GM18870 (cell line): ENCODE results near the gene TJP3.

Source experiments
- ATAC-seq: cut with Tn5 transposase; IDR thresholded peaks from one replicate; pipeline ENCODE4 v1.9.1; 2021; ENCODE audit warnings: moderate library complexity; ENCODE audit not compliant: unreplicated experiment

The TJP3 gene

DNA sequence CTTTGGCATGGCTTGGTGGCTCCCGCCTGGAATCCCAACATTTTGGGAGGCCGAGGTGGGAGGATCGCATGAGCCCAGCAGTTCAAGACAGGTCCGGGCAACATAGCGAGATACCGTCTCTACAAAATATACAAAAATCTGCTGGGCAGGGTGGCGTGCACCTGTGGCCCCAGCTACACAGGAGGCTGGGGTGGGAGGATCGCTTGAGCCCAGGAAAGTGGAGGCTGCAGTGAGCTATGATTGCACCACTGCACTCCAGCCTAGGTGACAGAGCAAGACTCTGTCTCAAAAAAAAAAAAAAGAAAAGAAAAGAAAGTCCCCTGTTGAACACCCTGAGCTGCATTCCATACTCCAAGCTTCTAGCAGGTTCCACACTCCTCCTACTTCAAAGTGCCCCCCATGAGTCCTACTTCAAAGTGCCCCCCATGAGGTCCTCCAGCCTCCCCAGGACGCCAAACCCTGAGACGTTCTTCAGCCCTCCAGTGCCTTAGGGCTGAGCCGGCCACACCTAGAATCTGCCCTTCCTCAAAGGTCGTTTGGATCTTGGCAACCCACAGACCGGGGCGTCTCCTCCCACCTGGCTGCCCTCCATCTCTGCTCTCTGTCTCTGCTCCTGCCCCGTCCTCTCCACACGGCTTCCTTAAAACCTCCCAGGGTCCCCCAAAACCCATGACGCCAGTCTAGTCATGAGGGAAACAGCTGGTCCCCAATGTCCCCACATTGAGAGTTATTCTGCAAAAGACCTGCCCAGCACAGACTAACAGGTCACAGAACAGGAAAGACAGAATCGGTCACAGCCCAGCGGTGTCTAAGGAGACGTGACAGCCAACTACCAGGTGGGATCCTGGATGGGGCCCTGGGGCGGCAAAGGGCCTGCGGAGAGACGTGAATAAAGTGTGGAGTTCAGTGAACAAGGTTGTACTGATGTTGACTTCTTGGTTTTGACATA is 4.8 kb downstream of the TJP3 start:
- no peak for ATAC-seq

DNA sequence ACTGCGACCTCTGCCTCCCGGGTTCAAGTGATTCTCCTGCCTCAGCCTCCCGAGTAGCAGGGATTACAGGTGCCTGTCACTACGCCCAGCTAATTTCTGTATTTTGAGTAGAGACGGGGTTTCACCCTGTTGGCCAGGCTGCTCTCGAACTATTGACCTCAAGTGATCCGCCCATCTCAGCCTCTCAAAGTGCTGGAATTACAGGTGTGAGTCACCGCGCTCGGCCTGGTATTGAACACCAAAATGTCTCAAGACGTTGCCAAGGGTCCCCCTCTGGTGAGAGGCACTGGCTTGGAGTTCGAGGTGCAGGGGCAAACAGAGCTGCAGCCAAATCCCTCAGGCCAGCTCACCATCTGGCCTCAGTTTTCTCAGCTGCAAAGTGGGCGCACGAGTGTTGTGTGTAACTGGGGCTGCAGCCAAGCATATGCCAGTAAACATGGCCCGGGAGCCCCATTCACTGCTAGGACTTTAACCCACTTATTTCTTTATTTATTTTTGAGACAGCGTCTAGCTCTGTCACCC is 8.0 kb downstream of the TJP3 start:
- ATAC-seq = no peak

DNA sequence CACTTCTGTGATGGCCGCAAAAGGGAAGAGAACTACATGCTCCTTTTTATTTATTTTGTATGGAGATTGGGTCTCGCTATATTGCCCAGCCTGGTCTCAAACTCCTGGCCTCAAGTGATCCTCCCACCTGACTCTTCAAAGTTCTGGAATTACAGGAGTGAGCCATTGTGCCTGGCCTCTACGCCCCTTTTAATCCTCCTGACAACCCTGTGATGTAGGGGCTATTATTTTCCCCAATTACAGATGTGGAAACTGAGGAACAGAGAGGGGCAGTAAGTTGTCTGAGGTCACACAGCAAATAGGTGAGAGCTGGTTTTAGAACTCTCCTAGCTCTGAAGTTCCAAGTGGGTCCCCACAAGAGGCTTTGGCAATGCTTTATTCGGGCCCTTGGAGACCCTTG is 11.7 kb downstream of the TJP3 start:
- no peak for ATAC-seq

DNA sequence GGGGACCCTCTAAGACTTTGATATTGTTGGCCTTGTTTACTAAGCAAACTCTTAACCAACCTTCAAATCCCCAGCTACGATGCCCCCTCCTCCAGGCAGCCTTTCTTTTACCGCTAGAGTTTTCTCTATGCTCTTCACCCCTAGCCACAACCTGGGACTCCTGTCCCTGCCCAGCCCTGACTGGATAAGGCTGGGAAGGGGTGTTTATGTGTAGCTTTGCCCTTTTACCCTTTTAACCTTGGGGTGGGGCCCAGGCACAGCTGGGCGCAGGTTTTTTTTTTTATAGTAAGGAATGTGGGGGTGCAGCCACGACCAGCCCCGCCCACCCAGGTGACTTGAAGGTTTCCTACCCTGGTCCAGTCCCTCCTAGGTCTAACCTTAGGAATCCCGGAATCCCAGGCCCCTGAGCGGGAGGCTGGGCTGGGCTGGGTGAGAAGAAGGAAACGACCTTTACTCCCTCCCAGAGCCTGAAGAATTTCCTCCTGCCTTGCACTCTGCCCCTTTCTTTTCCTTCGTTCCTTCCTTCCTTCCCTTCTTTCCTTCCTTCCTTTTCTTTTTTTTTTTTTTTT is 12.2 kb downstream of the TJP3 start:
- no peak for ATAC-seq

DNA sequence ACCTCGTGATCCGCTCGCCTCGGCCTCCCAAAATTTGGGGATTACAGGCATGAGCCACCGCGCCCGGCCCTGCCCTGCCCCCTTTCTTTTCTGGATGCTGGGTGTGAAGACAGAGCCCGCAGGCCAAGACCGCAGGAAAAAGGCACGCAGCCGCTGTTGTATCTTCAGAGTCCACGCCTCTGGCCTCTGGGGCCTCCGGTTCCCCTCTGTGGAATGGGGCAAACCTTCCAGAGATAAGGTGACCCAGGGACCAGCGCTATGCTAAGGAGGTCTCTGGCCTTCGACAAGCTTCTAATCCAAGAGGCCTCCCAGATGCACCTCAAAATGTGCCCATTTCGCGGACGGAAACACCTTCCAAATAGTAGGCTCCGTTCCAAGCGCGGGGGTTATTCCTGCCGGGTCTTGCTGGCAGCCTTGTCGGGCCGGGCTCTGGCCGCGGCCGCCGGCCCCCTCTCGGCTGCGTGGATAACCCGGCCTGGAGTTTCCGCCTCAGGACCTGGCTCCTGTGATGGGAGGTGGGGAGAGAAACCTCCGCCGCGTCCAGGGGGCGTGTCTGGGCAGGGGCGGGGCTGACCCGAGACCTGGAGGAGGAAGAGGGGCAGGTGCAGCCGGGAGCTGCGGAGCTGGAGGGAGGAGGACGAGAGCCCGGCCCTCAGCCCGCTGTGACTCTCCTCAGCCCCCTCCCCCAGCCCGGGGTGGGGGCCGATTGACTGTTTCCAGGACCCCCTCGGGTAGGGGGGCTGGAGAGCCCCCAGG is 13.1 kb downstream of the TJP3 start:
- ATAC-seq = no peak

DNA sequence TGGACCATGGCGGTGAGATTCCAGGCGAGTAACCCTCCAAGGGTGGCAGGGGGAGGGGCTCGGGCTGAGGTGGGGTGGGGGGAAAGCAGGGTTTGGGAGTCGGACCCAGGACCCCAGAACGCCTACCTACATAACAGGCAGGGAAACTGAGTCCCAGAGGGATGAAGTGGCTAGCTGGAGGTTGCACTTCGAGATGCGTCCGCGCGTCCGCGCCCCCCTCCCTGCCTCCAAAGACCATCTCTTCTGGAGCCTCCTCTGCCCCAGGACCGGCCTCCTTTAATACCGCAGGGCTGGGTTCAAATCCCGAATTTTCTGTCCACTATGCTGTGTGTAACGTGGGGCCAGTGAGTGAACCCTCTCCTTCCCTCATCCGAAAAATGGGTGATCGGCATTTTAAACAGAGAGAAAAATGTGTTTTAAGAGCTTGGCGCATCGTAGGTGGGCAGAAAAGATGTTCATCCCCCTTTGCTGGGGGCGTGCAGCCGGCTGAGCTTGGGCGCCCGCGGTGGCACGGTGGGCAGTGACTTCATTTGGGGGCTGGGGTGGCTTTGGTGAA is 13.8 kb downstream of the TJP3 start:
- ATAC-seq = no peak

DNA sequence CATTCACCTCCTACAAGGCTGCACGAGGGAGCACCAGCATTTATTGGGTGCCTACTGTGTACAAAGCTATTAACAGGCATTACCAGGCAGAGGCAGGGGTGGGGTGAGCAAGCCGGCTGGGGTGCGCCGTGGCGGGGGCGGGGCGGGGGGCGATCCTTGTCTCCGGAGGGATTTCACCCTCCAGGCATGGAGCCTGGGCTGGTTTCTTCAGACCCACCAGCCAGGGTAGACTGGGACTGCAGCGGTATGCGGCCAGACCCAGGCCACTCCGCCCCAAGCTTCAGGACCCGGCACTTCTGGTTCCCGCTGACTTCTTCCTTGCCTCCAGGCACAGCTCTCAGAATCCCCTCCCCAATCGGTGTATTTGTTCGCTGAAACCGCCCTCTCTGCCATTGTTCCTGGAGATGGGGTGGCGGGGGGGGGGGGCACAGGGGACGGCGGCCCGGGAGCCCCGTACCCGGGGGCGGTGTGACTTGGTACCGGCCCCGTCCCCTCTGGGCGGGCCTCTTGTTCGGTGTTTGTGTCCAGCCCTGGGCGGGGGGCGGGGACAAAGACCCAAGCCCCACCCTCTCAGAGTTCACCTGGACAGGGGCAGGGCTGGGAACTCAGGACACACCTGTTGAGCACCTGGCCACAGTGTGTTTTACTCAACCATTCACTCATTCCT is 14.4 kb downstream of the TJP3 start:
- ATAC-seq = no peak

DNA sequence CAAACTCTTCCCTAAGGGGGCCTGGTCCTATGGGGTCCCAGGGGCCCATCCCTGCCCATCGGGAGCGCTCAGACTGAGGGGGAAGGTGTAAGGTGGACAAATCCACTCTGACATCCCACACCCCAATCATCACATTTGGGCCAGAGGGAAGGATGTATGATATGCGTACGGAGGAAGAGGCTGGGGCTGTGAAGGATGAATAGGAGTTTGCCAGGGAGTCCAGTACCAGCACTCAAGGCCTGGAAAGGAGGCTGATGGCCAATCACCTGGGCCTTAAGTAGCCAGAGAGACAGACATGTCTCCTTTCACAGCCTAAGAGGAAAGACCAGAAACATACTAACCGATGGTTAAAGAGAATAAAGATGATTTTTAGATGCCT is 14.9 kb downstream of the TJP3 start:
- ATAC-seq = no peak

DNA sequence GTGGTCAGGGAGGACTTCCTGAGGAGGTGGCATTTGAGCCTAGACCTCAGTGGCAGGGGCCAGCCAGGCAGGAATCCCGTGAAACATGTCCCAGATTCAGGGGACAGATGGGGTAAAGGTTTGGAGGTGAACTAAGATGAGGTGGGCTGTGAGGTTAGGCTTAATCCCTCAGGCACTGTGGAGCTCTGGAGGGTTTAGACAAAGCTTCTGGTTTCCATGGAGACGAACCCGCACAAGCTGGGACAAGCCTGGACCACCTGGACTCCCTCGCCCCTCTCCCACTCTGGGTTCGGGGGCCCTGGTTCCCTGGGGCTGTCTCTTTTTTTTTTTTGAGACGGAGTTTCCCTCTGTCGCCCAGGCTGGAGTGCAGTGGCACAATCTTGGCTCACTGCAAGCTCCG is 15.7 kb downstream of the TJP3 start:
- ATAC-seq = no peak

DNA sequence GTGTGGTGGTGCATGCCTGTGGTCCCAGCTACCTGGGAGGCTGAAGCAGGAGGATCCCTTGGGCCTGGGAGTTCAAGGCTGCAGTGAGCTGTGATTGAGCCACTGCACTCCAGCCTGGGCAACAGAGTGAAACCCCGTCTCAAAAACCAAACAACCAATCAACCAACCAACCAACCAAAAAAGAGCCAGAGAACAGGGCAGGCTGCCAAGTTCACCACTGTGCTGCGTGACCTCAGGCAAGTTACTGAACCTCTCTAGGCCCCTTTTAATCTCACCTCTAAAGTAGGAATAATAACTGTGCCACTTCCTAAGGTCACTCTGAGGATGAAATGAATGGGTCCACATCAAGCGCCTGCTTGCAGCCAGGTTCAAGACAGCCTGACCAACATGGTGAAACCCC is 16.9 kb downstream of the TJP3 start:
- ATAC-seq = no peak

DNA sequence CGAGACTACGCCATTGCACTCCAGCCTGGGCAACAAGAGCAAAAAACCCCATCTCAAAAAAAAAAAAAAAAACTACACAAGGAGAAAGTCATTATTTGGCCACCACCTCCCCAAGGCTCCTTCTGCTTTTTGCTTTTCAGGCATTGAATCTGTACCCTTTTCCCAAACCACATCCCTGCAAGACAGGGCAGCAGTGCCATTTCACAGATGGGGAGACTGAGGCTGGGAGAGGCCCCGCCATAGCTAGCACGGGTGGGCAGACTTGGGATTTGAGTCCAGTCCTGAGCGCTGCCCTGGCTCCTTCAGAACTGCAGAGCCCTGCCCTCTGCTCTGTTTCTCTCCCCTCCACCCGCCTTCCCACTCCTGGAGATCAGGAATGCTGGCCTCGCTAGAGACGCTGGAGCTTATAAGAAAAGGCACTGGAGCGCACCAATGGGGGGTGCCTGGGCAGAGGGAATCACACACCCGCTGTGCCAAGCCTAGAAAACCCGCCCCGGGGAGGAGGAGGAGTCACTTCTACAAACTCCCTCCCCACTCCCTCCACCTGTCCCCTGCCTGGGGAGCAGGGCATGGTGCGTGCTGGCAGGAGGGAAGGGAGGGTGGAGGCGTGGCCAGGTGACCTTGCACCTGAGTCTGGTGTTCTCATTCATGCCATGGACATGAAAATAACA is 17.6 kb downstream of the TJP3 start:
- no peak for ATAC-seq

DNA sequence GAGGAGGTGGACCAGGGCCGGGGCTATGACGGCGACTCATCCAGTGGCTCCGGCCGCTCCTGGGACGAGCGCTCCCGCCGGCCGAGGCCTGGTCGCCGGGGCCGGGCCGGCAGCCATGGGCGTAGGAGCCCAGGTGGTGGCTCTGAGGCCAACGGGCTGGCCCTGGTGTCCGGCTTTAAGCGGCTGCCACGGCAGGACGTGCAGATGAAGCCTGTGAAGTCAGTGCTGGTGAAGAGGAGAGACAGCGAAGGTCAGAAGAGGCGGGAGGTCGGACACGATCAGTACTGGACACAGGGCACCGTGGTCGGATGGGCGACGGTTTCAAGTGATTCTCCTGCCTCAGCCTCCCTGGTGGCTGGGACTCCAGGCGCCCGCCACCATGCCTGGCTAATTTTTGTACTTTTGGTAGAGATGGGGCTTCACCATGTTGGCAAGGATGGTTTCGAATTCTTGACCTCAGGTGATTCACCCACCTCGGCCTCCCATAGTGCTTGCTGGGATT is 22.3 kb downstream of the TJP3 start:
- ATAC-seq = no peak

DNA sequence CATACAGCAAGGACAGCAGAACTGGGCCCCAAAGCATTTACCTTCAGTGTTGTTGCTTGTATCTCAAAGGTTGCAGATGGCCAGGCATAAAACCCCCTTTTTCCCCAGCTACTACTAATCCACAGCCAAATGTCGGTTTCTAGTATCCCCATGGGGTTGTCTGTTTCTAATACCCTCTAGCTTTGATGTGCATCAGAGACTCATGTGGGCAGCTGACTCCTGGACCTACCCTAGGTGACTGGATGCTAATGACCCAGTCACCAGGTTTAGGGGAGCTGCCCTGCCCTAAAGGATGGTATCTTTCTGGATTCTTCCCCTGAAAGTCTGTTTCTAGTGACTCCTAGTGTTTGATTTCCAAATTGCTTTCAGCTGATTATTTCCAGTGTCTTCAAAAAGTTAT is 23.9 kb downstream of the TJP3 start:
- ATAC-seq = no peak

DNA sequence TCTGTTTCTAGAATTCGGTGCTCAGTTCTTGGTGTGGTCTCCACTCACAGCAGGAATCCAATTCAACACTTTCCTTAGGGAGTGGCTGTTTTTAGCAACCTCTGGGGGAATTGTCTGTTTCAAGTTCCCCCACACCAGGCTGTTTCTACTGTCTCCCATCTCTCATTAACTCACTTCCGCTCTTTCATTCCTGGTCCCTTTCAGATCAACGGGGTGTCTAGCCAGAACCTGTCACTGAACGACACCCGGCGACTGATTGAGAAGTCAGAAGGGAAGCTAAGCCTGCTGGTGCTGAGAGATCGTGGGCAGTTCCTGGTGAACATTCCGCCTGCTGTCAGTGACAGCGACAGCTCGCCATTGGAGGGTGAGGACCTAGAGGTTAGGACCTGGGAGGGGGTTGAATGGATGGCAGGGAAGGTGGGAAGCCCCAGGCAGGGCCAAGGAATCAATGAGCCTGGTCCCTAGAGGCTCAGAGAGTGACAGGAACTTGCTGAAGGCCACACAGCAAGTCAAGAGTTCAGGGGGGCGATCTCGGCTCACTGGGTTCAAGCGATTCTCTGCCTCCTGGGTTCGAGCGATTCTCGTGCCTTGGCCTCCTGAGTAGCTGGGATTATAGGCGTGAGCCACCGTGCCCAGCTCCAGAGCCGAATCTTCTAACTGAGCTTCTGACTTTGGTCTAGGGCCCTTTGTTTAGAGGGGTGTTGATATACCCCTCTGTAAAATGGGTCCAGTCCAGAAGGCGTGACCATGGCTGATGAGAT is 25.5 kb downstream of the TJP3 start:
- no peak for ATAC-seq

DNA sequence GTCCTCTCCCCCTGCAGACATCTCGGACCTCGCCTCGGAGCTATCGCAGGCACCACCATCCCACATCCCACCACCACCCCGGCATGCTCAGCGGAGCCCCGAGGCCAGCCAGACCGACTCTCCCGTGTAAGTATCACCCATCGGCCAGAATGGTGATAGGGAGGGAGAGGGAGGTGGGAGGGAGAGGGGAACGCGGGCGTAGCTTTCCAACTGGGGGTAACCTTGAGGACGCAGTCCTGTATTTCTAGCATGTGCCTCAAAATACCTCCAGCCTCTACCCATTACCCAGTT is 26.1 kb downstream of the TJP3 start:
- ATAC-seq = no peak

DNA sequence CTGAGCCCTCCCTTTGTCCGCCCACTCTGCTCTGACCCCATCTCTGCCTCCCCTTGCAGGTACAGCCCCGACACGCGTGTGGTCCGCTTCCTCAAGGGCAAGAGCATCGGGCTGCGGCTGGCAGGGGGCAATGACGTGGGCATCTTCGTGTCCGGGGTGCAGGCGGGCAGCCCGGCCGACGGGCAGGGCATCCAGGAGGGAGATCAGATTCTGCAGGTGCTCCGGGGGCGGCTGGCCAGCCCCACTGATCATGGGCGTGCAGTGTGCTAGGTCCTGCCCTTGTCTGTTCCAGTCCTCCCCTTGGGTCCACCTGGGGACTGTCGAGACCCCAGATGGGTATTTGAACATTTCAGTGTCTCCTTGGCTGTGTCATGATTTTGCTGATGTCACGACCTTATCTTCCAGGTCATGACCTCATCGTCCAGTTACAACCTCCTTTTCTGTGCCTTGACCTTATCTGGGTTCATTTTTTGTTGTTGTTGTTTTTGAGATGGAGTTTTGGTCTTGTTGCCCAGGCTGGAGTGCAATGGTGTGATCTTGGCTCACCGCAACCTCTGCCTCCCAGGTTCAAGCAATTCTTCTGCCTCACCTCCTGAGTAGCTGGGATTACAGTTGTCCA is 28.0 kb downstream of the TJP3 start:
- ATAC-seq = no peak

DNA sequence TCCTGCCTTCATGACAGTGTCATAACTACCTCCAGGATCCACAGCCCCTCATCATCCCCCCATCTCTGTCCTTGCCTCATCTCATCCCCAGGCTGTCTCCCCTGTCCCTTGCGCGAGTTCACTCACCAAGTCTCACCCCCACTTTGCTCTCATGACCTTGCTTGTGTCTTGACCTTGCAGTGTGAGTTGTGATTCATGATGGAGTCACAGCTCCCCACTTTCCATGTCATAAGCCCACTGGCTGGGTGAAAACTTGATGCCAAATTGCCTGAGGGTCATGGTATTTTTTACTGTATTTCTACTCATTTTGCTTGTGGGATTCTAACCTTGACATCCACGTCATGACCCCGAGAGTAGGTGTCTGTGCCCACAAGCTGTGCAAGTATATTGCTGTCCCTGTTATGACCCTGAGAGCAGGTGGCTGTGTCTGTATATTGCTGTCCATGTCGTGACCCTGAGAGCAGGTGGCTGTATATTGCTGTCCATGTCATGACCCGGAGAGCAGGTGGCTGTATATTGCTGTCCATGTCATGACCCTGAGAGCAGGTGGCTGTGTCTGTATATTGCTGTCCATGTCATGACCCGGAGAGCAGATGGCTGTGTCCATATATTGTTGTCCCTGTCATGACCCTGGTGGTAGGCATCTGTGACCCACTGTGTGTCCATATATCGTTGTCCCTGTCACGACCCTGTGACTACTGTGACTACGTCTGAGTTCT is 29.5 kb downstream of the TJP3 start:
- ATAC-seq = no peak

DNA sequence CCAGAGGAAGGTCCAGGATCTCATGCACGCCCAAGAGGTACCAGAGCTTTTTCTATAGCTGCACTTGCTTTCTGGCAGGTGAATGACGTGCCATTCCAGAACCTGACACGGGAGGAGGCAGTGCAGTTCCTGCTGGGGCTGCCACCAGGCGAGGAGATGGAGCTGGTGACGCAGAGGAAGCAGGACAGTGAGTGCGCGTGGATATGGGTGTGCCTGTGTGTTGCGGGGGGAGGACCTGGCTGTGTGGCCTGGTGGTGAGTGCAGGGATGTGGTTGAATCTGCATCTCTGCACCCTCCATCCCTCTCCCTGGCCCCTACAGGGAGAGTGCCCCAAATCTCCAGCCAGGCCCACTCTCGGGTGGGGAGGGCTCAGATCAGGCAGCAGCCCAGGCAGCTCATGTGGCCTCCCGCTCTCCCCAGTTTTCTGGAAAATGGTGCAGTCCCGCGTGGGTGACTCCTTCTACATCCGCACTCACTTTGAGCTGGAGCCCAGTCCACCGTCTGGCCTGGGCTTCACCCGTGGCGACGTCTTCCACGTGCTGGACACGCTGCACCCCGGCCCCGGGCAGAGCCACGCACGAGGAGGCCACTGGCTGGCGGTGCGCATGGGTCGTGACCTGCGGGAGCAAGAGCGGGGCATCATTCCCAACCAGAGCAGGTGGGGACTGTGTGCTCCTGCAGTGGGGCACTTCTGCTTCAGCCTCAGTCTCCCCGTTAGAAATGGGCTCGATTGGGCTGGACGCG is 30.5 kb downstream of the TJP3 start:
- no peak for ATAC-seq
